Naive B cell (primary cell): ENCODE results near the gene KLHL30. TPM values are rescaled to one million over a fixed set of nuclear protein-coding genes. Genes with fewer than 3 reads are reported as not detected.
"Not testable (repeated sequence)": the region's sequence is repeated elsewhere in the genome, so short reads cannot be mapped to it uniquely, and the experiment has no call there.

Experiments
- ATAC-seq, 2 donors: fragments of 150-1000 bp; cut with Tn5 transposase; 2 replicates each; pipeline ENCODE4 v1.10.0; 2021; ENCODE audit warnings: low read depth in 2 of 2, mild to moderate bottlenecking in 2 of 2, moderate library complexity in 2 of 2
- DNase-seq: peaks from one replicate; pipeline ENCODE4 v3.0.0; 2022
- H3K27ac Mint-ChIP-seq, 6 donors: one replicate each; pipeline ENCODE4 v1.8.0; 2020 to 2022; ENCODE audit warnings: mild to moderate bottlenecking in 6 of 6, mixed read lengths in 6 of 6, moderate library complexity in 5 of 6, inconsistent platforms in 2 of 6
- H3K27me3 Mint-ChIP-seq, 3 donors: one replicate each; pipeline ENCODE4 v1.8.0; 2021 to 2022; ENCODE audit warnings: mixed read lengths in 3 of 3, mild to moderate bottlenecking in 1 of 3
- H3K36me3 Mint-ChIP-seq, 2 donors: one replicate each; pipeline ENCODE4 v1.8.0; 2020 to 2022; ENCODE audit warnings: mixed read lengths in 2 of 2, inconsistent platforms in 1 of 2, mild to moderate bottlenecking in 1 of 2
- H3K4me1 Mint-ChIP-seq, 3 donors: one replicate each; pipeline ENCODE4 v1.8.0; 2020 to 2022; ENCODE audit warnings: mixed read lengths in 3 of 3, inconsistent platforms in 1 of 3, mild to moderate bottlenecking in 1 of 3, moderate library complexity in 1 of 3
- H3K4me3 Mint-ChIP-seq, 8 donors: one replicate each; pipeline ENCODE4 v1.8.0; 2020 to 2022; ENCODE audit warnings: mild to moderate bottlenecking in 8 of 8, mixed read lengths in 8 of 8, moderate library complexity in 8 of 8, inconsistent platforms in 2 of 8
- H3K9me3 Mint-ChIP-seq, 7 donors: one replicate each; pipeline ENCODE4 v1.8.0; 2020 to 2022; ENCODE audit warnings: mixed read lengths in 7 of 7, mild to moderate bottlenecking in 5 of 7, inconsistent platforms in 2 of 7, moderate library complexity in 1 of 7
- polyA plus RNA-seq, 6 donors: library from polyadenylated mRNA; unstranded; fragments of 300-500 nt; fragmentation: Illumina TruSeq; gene quantifications; one replicate each; pipeline ENCODE4 v1.2.3, GENCODE V29; 2021; ENCODE audit warnings: low read depth in 6 of 6

Gene KLHL30
- polyA plus RNA-seq, 6 donors from 2014 or later = not detected

GRCh38 chr2:238106339-238106697 lies 32.1 kb upstream of the KLHL30 start:
- Mint-ChIP-seq H3K9me3 (no peaks in the 10 kb centered on the region), H3K4me3 (peak overlapping the region in 1 of 8 donors; percentile 87), H3K27me3 (no peaks in the 10 kb centered on the region), H3K4me1 (peaks cover 26 to 32% (median 32%) of the 10 kb centered on the region in 3 donors), H3K36me3 (no peaks in the 10 kb centered on the region), H3K27ac (peak overlapping the region in 1 of 6 donors; percentile 98)
- DNase-seq (no peak), ATAC-seq (no peak)

GRCh38 chr2:238106698-238107524 lies 31.6 kb upstream of the KLHL30 start:
- peaks cover 26 to 32% (median 32%) of the 10 kb centered on the region in 3 donors for H3K4me1 Mint-ChIP-seq
- no peaks in the 10 kb centered on the region for H3K36me3 Mint-ChIP-seq
- peak overlapping the region in 4 of 6 donors; percentile 73 to 98 (median 95) for H3K27ac Mint-ChIP-seq
- H3K4me3 Mint-ChIP-seq = peak overlapping the region; percentile 4 to 91 (median 85)
- no peak for ATAC-seq
- peaks cover 0 to 4% (median 2%) of the 10 kb centered on the region in 7 donors for H3K9me3 Mint-ChIP-seq
- H3K27me3 Mint-ChIP-seq = no peaks in the 10 kb centered on the region
- no peak for DNase-seq

- peaks cover 26 to 32% (median 32%) of the 10 kb centered on the region in 3 donors for H3K4me1 Mint-ChIP-seq
- peak; percentile 91 to 93 for ATAC-seq
Measured at GRCh38 chr2:238107525-238108422, 30.7 kb upstream of the KLHL30 start.

GRCh38 chr2:238108423-238109183 lies 29.9 kb upstream of the KLHL30 start:
- Mint-ChIP-seq H3K27me3 (no peaks in the 10 kb centered on the region), H3K36me3 (peaks cover 0 to 11% of the 10 kb centered on the region in 2 donors), H3K9me3 (peaks cover 0 to 20% (median 8%) of the 10 kb centered on the region in 7 donors), H3K4me1 (peaks cover 26 to 32% (median 32%) of the 10 kb centered on the region in 3 donors), H3K27ac (peak overlapping the region; percentile 74 to 98 (median 90)), H3K4me3 (peak overlapping the region; percentile 69 to 87 (median 82))
- DNase-seq (peak; percentile 49), ATAC-seq (peak; percentile 44 to 52)

More at GRCh38 chr2:238107525-238108422, 30.7 kb upstream of the KLHL30 start:
- H3K27me3 Mint-ChIP-seq = no peaks in the 10 kb centered on the region
- peak; percentile 73 for DNase-seq
- H3K9me3 Mint-ChIP-seq = peaks cover 0 to 11% (median 4%) of the 10 kb centered on the region in 7 donors
- H3K27ac Mint-ChIP-seq = peak overlapping the region; percentile 79 to 98 (median 92)
- H3K36me3 Mint-ChIP-seq = peaks cover 0 to 4% of the 10 kb centered on the region in 2 donors
- peak overlapping the region; percentile 69 to 91 (median 85) for H3K4me3 Mint-ChIP-seq

GRCh38 chr2:238113611-238114010 lies 24.9 kb upstream of the KLHL30 start:
- peaks cover 2 to 26% (median 8%) of the 10 kb centered on the region in 7 donors for H3K9me3 Mint-ChIP-seq
- no peak overlapping the region for H3K4me3 Mint-ChIP-seq
- ATAC-seq = no peak
- H3K27me3 Mint-ChIP-seq = peaks cover 0 to 23% (median 14%) of the 10 kb centered on the region in 3 donors
- DNase-seq = no peak
- no peak overlapping the region for H3K27ac Mint-ChIP-seq
- H3K36me3 Mint-ChIP-seq = peaks cover 0 to 11% of the 10 kb centered on the region in 2 donors
- H3K4me1 Mint-ChIP-seq = peaks cover 10 to 11% (median 11%) of the 10 kb centered on the region in 3 donors

- Mint-ChIP-seq H3K4me3 (no peak overlapping the region), H3K9me3 (peaks cover 2 to 26% (median 8%) of the 10 kb centered on the region in 7 donors), H3K36me3 (peaks cover 0 to 11% of the 10 kb centered on the region in 2 donors), H3K27ac (no peak overlapping the region), H3K4me1 (peaks cover 2 to 9% (median 4%) of the 10 kb centered on the region in 3 donors), H3K27me3 (peaks cover 0 to 31% (median 21%) of the 10 kb centered on the region in 3 donors)
- no peak for ATAC-seq
- no peak for DNase-seq
Measured at GRCh38 chr2:238114331-238114841, 24.1 kb upstream of the KLHL30 start.

GRCh38 chr2:238114851-238115660 lies 23.4 kb upstream of the KLHL30 start:
- Mint-ChIP-seq H3K27ac (peak overlapping the region in 1 of 6 donors; percentile 49), H3K36me3 (peaks cover 0 to 11% of the 10 kb centered on the region in 2 donors), H3K27me3 (peaks cover 0 to 35% (median 21%) of the 10 kb centered on the region in 3 donors), H3K9me3 (peaks cover 2 to 26% (median 8%) of the 10 kb centered on the region in 7 donors), H3K4me3 (no peak overlapping the region), H3K4me1 (peaks cover 0 to 5% (median 0%) of the 10 kb centered on the region in 3 donors)
- ATAC-seq (no peak), DNase-seq (no peak)

- peaks cover 0 to 11% of the 10 kb centered on the region in 2 donors for H3K36me3 Mint-ChIP-seq
- not testable (repeated sequence) for ATAC-seq, H3K4me3 Mint-ChIP-seq, DNase-seq, H3K4me1 Mint-ChIP-seq, H3K27ac Mint-ChIP-seq
- H3K27me3 Mint-ChIP-seq = peaks cover 0 to 35% (median 21%) of the 10 kb centered on the region in 3 donors
- peaks cover 2 to 26% (median 8%) of the 10 kb centered on the region in 7 donors for H3K9me3 Mint-ChIP-seq
Measured at GRCh38 chr2:238115709-238116108, 22.8 kb upstream of the KLHL30 start.

- Mint-ChIP-seq H3K4me1 (peaks cover 0 to 5% (median 0%) of the 10 kb centered on the region in 3 donors), H3K27me3 (peaks cover 0 to 35% (median 21%) of the 10 kb centered on the region in 3 donors), H3K36me3 (peaks cover 0 to 11% of the 10 kb centered on the region in 2 donors), H3K4me3 (no peak overlapping the region), H3K9me3 (peaks cover 2 to 26% (median 8%) of the 10 kb centered on the region in 7 donors), H3K27ac (no peak overlapping the region)
- ATAC-seq = no peak
- DNase-seq = no peak
Measured at GRCh38 chr2:238116298-238117198, 21.9 kb upstream of the KLHL30 start.

GRCh38 chr2:238117199-238118154 lies 21.0 kb upstream of the KLHL30 start:
- Mint-ChIP-seq H3K4me1 (peaks cover 0 to 5% (median 0%) of the 10 kb centered on the region in 3 donors), H3K27me3 (peaks cover 0 to 35% (median 21%) of the 10 kb centered on the region in 3 donors), H3K9me3 (peaks cover 0 to 17% (median 6%) of the 10 kb centered on the region in 7 donors), H3K27ac (no peak overlapping the region), H3K4me3 (peak overlapping the region in 1 of 8 donors; percentile 69), H3K36me3 (peaks cover 0 to 10% of the 10 kb centered on the region in 2 donors)
- DNase-seq (no peak), ATAC-seq (no peak)
